Measurements from ENCODE around the gene TAF1D. TPM values are rescaled to one million over a fixed set of nuclear protein-coding genes. Genes with fewer than 3 reads are reported as not detected.

Gene TAF1D
- total RNA-seq, 4 donors from 2014 or later, result 34.7 to 61.8 (median 46.3) TPM

DNA sequence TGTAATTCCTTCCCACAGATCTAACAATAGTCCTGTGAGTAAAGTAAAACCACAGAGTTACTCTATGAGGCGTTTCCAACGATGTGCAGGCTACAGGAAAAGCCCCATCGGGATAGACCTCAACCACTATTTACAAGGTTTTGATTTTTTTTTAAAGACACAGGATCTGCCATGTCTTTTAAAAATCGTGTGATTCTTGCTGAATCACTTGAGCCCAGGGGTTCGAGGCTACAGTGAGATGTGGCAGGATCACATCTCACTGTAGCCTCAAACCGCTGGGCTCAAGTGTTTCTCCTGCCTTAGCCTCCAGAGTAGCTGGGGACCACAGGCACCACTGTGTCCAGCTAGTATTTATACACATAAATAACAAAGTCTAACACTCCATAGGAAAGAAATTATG is 7.8 kb downstream of the TAF1D start:
- H3K9me3 ChIP-seq, result no peaks in the 10 kb centered on the region
- no peaks in the 10 kb centered on the region for H3K27me3 ChIP-seq
- 71% methylated on average over 6 of the region's 6 CpGs for WGBS
- DNase-seq (ENCODE audit: extremely low spot score), result no peak
- peaks cover 12 to 35% (median 24%) of the 10 kb centered on the region in 4 donors for H3K4me1 ChIP-seq
- intact Hi-C loops (cut with DNase I), result no loop called here
- peaks cover 69 to 100% (median 87%) of the 10 kb centered on the region in 4 donors for H3K36me3 ChIP-seq
- H3K4me3 ChIP-seq, result no peak overlapping the region
- TF ChIP-seq, protein P1, sequence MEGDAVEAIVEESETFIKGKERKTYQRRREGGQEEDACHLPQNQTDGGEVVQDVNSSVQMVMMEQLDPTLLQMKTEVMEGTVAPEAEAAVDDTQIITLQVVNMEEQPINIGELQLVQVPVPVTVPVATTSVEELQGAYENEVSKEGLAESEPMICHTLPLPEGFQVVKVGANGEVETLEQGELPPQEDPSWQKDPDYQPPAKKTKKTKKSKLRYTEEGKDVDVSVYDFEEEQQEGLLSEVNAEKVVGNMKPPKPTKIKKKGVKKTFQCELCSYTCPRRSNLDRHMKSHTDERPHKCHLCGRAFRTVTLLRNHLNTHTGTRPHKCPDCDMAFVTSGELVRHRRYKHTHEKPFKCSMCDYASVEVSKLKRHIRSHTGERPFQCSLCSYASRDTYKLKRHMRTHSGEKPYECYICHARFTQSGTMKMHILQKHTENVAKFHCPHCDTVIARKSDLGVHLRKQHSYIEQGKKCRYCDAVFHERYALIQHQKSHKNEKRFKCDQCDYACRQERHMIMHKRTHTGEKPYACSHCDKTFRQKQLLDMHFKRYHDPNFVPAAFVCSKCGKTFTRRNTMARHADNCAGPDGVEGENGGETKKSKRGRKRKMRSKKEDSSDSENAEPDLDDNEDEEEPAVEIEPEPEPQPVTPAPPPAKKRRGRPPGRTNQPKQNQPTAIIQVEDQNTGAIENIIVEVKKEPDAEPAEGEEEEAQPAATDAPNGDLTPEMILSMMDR (IDR thresholded peaks at IDR 0.05), result no peak
- no peak for TF ChIP-seq EP300 (IDR thresholded peaks at IDR 0.05)
- no peak for TF ChIP-seq POLR2A (IDR thresholded peaks at IDR 0.05; ENCODE audit: low read depth)
- TF ChIP-seq POLR2AphosphoS5 (IDR thresholded peaks at IDR 0.05), result no peak
- H3K27ac ChIP-seq (replicated peaks in 1 of 4), result no peak overlapping the region

DNA sequence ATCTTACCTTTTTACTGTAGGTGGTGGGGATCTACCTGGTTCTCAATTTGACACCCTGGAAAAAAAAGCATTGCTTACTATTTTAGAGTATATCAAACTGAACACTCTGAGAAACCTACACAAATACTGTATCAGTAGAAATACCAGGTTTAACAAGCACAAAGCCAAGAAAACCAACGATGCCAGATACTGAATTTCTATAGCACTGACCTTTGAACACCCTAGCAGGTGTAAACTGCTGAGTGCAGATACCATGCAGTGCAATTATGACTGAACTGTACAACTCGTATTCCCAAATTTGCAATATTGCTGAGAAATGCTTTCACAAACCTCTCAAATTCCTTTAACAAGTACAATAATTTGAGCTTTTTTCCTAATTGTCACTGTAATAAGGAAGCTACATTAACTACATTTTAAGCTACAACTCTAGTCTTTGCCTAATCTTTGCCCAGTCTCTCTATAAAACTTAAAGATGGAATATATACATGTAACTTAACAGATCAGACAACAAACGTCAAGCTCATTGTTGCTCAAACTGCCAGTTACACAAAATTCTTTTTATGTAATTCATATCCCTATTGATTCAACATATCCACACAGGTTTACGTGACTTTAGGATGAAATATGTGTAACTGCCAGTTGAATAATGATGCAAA is 8.9 kb downstream of the TAF1D start:
- 88% methylated on average over 4 of the region's 4 CpGs for WGBS
- Histone ChIP-seq H3K36me3 (peaks cover 72 to 100% (median 86%) of the 10 kb centered on the region in 4 donors), H3K4me3 (no peak overlapping the region), H3K27ac (replicated peaks in 1 of 4) (no peak overlapping the region), H3K9me3 (no peaks in the 10 kb centered on the region), H3K27me3 (no peaks in the 10 kb centered on the region), H3K4me1 (peaks cover 1 to 24% (median 13%) of the 10 kb centered on the region in 4 donors)
- DNase-seq (ENCODE audit: extremely low spot score), result no peak
- intact Hi-C loops (cut with DNase I), result no loop called here
- TF ChIP-seq, protein P1 (IDR thresholded peaks at IDR 0.05), result no peak
- no peak for TF ChIP-seq EP300 (IDR thresholded peaks at IDR 0.05)
- TF ChIP-seq POLR2A (IDR thresholded peaks at IDR 0.05; ENCODE audit: low read depth), result no peak
- TF ChIP-seq POLR2AphosphoS5 (IDR thresholded peaks at IDR 0.05), result no peak

DNA sequence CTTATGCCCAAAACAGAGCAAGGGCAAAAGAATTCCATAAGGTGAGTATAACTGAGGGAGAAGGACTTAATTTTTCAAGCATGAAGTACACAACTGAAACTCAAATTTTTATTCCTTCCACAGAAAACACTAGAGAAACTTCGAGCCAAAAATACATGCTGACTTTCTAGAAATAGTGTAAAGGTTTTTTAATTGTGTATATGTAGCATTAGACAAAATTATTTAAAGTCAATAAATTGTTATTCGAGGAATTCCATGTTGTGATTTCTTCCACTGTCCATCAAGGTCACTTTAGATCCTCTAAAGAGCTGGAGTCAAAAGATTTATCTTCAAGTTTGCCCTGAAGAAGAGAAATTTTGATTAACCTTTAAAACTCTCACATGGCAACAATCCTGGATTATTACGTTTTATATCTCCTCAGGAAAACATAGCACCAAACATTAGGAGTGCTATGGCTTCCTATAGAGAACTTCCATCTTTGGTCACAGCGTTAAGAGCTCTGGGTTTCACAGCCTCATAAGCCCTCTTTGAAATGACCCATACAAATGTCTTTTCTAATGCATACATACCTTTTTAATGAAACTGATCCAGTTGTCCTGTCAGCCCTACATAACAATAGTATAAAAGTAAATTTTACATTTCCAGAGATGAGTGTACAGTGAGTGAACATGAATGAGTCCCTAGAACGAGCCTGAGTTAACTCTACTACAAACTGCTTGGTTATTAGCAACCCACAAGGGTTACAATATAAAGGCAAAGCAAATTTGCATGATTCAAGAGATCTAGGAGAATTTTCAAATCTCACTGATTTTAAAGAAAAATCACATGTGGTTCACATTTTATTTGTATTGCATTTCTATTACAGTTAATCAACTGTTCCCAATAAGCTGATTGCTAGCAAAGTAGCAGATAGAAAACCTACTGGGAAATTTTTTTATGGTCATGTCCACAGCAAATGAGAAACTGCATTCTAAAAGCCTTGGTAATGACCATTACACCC is 10.9 kb downstream of the TAF1D start:
- Histone ChIP-seq H3K9me3 (no peaks in the 10 kb centered on the region), H3K36me3 (peaks cover 57 to 100% (median 86%) of the 10 kb centered on the region in 4 donors), H3K4me3 (no peak overlapping the region), H3K27ac (replicated peaks in 1 of 4) (no peak overlapping the region), H3K27me3 (no peaks in the 10 kb centered on the region), H3K4me1 (peaks cover 0 to 9% (median 4%) of the 10 kb centered on the region in 4 donors)
- intact Hi-C loops (cut with DNase I), result no loop called here
- WGBS, result 84% methylated on average over 5 of the region's 5 CpGs
- TF ChIP-seq POLR2A (IDR thresholded peaks at IDR 0.05; ENCODE audit: low read depth) (no peak), EP300 (IDR thresholded peaks at IDR 0.05) (no peak), POLR2AphosphoS5 (IDR thresholded peaks at IDR 0.05) (no peak)
- TF ChIP-seq, protein P1 (IDR thresholded peaks at IDR 0.05), result no peak
- no peak for DNase-seq (ENCODE audit: extremely low spot score)

DNA sequence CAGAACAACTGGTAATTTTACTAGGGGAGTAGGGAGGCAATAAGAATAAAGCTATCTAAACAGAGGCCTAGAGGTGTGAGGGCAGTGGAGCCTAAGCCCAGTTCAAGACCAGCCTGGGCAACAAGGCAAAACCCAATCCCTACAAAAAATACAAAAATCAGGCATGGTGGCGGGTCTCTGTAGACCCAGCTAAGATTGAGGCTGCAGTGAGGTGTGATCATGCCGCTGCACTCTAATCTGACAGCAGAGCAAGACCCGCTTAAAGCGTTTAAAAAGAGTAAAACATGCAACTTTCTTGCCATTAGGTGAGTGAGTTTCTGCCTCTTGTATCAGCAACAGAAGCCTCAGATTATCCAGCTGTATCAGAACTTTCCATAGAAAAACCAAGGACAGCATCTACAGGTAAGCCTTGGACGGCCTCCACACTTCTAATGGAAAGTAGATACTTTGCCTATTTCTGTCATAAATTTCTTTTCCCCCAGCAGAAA is 12.1 kb downstream of the TAF1D start:
- no peaks in the 10 kb centered on the region for H3K27me3 ChIP-seq
- TF ChIP-seq, protein P1 (IDR thresholded peaks at IDR 0.05), result no peak
- TF ChIP-seq POLR2AphosphoS5 (IDR thresholded peaks at IDR 0.05), result peak in 1 of 2 donors; percentile 8
- peaks cover 48 to 100% (median 80%) of the 10 kb centered on the region in 4 donors for H3K36me3 ChIP-seq
- DNase-seq (ENCODE audit: extremely low spot score), result no peak
- H3K4me3 ChIP-seq, result no peak overlapping the region
- no peaks in the 10 kb centered on the region for H3K9me3 ChIP-seq
- H3K27ac ChIP-seq (replicated peaks in 1 of 4), result no peak overlapping the region
- 85% methylated on average over 5 of the region's 5 CpGs for WGBS
- H3K4me1 ChIP-seq, result peaks cover 0 to under 1% (median 0%) of the 10 kb centered on the region in 4 donors
- intact Hi-C loops (cut with DNase I), result no loop called here
